GM19324 (cell line): ENCODE results near the gene HAPLN1.

Experiments
- ATAC-seq: cut with Tn5 transposase; IDR thresholded peaks from one replicate; pipeline ENCODE4 v1.9.1; 2021; ENCODE audit warnings: mild to moderate bottlenecking, moderate library complexity; ENCODE audit not compliant: unreplicated experiment, low FRiP score

Gene HAPLN1

GRCh38 chr5:83653669-83654068, 67.0 kb downstream of the HAPLN1 start:
- ATAC-seq = peak; percentile 51

- ATAC-seq = no peak
Measured at GRCh38 chr5:83645936-83646335, 74.7 kb downstream of the HAPLN1 start.

- no peak for ATAC-seq
Measured at GRCh38 chr5:83644301-83644700, 76.4 kb downstream of the HAPLN1 start.

- ATAC-seq = no peak
Measured at GRCh38 chr5:83641946-83642345, 78.7 kb downstream of the HAPLN1 start.

- ATAC-seq = no peak
Measured at GRCh38 chr5:83639911-83640310, 80.7 kb downstream of the HAPLN1 start.

- no peak for ATAC-seq
Measured at GRCh38 chr5:83636156-83636555, 84.5 kb downstream of the HAPLN1 start.

GRCh38 chr5:83633285-83633684, 87.4 kb downstream of the HAPLN1 start:
- ATAC-seq = no peak

GRCh38 chr5:83632874-83633273, 87.8 kb downstream of the HAPLN1 start:
- no peak for ATAC-seq

GRCh38 chr5:83628360-83628759, 92.3 kb downstream of the HAPLN1 start:
- ATAC-seq = no peak

- ATAC-seq = no peak
Measured at GRCh38 chr5:83614841-83615240, 105.8 kb downstream of the HAPLN1 start.

- no peak for ATAC-seq
Measured at GRCh38 chr5:83608122-83608521, 112.5 kb downstream of the HAPLN1 start.

- ATAC-seq = no peak
Measured at GRCh38 chr5:83595217-83595616, 125.4 kb downstream of the HAPLN1 start.

- no peak for ATAC-seq
Measured at GRCh38 chr5:83590966-83591365, 129.7 kb downstream of the HAPLN1 start.

- no peak for ATAC-seq
Measured at GRCh38 chr5:83589786-83590185, 130.9 kb downstream of the HAPLN1 start.
